Erythroblast (primary cell): Measurements from ENCODE around the gene SH3GL1.

ENCODE experiments used
- GATA1 ChIP-seq: IDR thresholded peaks from 2 replicates; pipeline ENCODE4 v1.6.1; 2011; ENCODE audit warnings: low read depth, mild to moderate bottlenecking, control low read depth, low read length, moderate library complexity
- POLR2A ChIP-seq: IDR thresholded peaks from 2 replicates; pipeline ENCODE4 v1.6.1; 2011; ENCODE audit warnings: mild to moderate bottlenecking, low read length

GRCh38 chr19:4436231-4436630, 35.9 kb upstream of the SH3GL1 start:
- TF ChIP-seq POLR2A (no peak), GATA1 (no peak)
